ENCODE measurements around the gene ROBO2.

The ROBO2 gene

DNA sequence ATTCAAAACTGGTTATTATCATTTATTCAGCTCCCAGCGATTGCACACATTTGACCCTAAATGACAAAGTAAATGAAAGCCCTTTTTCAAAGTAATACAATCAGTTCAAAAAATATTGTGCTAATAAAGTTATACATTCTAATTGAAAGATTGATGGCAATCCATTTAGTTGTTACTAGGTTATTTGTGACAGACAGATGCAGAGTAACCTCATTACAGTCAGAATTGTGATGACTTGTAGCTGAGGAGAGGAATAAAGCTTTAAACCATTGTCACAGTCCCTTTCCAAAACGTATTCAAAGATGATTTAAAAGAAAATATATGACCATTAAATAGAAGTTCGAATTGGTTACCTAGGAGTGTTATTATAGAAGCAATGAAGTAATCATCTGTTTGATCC, 86.1 kb downstream of the ROBO2 start:
- DNase-seq: no peak

DNA sequence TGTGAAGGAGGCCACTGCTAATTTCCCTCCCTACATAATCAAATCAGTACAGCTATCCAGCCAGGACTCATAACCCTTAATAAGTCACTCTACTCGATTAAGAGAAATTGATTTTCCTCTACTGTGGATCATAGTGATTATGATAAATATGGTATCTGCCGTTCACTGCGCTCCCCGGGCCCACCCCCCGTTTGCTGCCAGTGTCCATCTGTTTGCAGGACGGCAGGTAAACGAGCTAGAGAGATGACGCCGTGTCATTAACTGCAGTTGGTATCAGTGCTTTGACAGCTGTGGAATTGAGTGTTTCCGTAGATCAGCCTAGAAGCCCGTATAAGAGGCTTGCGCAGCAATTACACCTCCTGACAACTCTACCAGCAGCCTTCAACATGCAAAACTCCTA, 94.9 kb downstream of the ROBO2 start:
- DNase-seq: no peak

DNA sequence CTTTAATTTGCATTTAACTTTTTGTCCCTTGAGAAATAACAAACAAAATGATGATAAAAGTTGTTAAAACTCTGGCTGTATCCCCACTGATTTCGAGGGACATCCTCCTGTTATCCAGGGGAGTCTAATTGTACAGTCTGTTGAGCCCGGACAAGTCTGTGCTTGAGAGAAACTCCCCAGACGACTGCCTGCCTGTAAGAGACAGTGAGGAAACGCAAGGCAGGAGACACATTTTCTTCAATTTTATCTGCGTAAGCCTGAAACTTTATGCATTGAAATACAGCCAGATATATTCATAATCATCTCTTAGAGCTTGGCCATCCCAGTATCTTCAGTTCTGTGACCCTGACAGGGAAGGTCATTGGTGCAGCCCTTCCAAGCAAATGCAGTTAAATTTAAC, 97.7 kb downstream of the ROBO2 start:
- DNase-seq: no peak

DNA sequence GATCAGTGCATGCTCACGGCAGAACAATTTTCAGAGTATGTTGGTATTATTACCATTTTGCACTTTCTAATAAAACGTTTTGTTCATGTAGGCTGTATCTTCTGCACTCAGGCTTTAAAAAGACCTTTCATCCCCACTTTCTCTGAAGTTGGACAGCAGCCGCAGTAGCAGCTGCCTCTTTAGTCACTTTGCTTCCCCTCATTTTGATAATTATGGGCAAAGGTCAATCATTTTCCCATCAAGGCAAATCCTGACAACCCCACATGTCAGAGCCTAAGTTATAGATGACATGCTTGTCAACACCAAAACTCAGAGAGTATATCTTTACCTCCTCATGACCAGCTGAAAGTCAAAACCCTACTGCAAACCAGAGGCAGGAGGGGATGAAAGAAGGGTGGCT, 99.7 kb downstream of the ROBO2 start:
- no peak for DNase-seq

DNA sequence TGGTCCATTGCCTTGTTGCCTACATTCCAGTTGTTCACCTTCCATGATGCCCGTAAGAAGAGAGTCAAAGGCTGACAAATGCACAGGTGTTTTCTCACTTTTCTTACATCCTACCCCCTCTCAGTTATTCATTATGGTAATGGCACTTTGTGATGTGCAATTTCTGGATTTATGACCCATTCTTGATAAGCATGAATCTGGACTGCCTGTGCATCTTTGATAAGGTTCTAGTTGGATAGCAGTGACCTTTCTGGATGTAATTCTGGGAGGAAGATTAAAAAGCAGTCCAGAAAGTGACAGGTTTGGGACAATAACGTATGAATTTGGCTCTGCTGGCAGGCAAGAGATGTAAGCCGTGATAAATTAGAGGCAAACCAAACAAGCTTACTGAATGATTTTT, 101.5 kb downstream of the ROBO2 start:
- DNase-seq: no peak

DNA sequence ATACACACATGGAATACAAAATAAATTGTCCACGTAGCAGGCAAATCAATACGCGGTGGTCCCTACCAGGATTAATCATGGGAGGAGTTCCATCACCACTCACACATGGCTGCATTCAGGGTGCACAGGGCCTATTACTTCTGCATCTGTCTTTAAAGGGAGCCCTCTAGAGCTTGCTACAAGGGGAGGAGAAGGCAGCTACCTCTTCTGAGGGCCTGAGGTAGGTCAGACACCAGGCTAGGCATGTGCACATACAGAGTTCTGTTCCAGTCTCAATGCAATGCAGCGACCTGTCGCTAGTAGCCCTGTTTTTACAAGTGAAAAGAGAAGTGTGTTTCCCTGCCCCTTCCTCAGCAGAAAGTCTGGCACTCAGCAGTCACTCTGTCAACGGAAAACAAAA, 102.7 kb downstream of the ROBO2 start:
- no peak for DNase-seq

DNA sequence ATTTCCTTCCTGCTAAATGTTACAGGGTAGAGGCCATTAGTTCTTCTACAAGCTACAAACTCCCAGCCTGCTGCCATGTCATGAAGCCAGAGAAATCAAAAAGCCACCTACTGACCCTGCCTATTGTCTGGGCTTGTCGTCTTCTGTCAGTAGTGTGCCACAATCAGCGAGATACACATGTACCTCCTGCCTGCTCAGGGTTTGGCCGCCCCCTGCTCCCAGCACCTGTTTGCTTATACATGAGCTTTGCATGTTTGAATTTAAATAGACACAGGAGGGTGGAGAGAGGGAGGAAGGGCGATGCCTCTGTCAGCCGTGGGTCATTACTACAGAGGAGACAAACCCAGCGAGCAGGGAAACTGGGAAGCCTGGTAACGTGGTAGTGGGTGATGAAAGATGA, 106.1 kb downstream of the ROBO2 start:
- no peak for DNase-seq

DNA sequence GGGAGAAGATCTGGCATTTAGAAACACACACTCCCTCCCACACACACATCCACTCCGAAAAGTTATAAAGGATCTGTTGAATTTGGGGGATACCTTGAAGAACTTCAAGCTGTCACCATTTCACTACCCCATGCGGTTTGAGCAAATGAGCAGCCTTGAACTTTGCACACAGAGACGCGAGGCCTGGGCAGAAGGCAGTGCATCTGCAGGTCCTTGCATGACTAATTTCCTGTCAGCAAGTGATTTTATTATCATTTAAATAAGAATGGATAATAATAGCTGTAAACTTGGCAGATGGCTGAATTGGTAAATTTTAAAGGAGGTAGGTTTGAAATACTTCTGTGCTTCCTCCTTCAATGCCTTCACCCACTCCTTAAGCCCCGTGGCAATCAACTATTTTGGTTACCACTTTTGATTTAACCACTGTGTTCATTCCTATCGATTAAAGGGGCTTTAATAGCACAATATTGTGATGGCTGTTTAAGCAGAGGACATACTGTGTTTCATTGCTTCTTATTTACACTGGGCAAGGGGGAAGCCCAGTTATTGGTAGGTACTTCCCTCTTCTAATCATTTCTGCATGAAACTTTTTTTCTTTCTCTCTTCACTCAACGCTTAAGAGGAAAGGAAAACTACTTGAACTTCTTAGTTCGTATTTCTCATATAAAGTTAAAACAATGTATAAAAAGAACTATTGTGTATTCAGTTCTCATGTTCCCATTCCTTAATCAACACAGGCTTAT, 108.1 kb downstream of the ROBO2 start:
- no peak for DNase-seq

DNA sequence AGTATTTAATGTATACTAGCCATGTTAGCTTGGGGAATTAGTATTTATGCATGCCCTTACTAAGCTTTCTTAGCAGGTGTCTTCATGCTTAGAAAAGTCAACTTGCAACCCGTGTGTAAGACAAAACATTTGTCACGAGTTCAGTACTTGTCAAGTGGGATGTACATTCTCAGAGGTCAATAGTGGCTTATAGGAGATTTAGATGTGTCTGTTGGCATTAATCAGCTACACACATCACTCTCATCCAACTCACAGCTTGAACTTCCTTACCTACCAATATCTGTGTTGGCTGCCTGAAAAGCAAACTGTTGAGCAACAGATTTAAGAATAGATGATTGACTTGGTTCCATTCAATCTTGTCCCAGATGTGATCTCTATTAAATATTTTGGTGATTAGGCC, 109.5 kb downstream of the ROBO2 start:
- no peak for DNase-seq

DNA sequence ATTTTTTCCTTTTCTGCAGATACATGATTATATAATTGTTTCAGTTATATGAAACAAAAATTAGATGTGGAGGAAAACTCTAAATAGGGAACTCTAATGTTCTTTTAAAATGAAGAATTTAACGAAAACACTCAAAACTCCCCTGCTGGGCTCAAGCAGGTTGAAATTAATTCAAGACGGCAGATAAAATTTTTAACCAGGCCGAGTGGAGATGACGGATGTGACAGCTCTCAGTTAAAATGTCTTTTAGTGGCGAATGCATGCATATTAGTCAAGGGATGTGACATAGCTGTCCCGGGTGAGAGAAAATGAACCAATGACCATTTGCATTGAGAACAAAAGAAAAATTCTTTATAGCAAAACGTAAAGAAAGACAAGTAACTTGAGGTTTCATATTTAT, 110.1 kb downstream of the ROBO2 start:
- no peak for DNase-seq

DNA sequence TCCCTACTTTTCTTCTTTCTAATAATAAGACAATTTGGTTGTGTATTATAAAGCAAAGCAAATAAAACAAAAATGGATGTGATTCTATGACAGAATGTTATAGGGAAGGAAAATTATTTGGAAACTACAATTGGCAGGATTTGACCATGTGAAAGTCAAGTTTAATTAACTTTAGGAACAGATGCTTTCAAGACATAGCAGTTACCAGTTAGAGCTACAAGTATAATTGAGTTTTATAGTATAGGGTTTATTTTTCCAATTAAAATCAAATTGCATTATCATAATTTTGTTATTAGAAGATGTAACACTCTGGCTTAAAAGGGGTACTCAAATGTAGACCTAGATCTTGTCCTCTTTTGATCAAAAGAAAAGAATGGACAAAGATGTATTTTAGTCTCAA, 110.9 kb downstream of the ROBO2 start:
- no peak for DNase-seq

DNA sequence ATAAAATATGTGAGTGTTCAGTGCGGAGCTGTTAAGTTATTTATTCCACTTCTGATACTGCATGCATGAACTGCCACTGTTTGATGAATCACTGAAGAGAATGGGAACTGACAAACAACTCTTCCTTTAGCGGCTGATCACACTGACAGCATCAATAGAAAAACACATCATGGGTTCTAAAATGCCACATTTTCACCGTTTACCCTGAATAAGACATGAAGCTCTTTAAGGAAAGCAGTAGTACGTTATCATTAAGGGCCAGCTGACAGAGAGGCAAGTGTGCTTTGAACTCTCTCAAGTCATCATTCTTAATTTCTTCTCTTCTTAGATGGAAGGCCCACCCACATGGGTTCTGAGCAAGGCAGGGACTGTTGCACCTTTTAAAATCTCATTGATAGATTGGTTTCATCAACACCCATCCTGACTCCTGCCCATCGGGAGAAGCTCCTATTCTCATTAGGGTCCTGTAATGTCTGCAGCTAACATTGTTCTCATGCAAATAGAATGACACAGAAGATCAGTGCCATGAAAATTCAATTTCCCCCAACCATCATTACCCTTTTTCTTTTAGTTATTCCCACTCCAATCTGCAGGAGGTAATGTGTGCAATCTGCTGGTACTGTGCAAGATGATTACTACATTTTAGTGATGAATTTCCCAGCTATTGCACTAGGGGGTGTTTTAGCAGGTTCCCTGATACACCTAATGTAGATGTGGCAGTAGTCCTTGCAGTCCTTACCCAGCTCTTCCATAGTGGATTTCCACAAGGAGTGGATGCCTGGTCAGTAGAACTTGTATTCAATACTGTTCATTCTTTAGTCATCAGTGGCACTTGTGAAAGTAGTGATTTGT, 119.1 kb downstream of the ROBO2 start:
- no peak for DNase-seq

DNA sequence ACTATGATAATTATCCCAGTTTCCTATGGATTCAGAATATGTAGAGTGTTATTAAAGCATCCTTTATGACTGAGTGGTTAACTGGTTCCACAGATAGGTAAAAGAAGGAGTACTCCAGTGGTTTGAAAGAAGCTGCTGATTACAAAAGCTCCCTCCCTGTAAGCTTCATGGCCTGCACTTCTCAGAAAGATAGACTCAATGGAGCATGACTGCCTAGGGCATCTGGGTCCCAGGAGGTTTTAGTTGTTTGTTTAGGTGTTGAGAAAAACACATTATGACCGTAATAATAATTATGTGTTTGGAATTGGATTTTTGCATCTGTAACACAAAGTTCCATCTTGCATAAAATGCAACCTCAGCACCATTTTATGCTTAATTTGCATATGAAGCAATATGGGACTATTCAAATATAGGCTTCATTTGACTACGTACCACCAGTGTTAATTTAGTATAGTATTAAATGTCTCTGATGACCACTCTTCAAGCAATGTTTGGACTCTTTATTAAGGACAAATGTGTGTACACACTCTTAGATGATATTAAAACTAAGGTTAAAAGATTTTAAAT, 121.1 kb downstream of the ROBO2 start:
- DNase-seq: no peak

DNA sequence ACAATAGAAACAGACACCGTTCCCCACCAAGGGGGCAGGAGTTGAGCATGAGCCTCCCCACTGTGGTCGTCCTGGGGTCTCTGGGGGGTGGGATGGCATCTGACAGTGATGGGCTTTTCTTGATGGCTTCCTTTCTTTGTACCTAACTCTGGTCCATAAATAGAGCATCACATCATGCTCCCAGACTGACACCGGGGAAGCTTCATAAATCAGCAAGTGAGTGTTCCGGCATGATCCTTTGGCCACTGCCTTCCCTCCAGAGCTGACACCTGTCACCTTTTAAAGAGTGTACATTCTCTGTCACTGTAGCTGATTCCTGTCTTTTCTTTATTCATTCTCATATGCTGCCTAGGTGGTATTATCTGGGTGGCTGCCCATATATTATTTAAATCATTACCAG, 129.9 kb downstream of the ROBO2 start:
- DNase-seq: no peak

DNA sequence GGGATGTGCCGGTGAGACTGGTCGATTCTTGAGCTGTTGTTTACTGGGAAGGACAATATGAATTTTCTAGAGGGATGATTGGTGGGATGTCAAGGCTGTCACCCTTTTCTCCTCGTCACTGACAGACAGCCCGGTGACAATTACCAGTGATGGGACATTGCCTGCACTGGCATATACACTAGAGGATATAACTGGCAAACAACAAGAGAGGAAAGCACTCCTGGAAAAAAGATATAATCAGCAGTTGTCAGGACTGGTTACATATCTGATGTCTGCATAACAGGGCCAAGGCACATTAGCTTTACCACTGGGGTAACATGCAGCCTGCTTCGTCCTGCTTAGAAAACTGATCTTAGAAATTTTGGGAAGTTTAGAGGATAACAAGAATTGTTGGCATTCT, 131.1 kb downstream of the ROBO2 start:
- DNase-seq: no peak

DNA sequence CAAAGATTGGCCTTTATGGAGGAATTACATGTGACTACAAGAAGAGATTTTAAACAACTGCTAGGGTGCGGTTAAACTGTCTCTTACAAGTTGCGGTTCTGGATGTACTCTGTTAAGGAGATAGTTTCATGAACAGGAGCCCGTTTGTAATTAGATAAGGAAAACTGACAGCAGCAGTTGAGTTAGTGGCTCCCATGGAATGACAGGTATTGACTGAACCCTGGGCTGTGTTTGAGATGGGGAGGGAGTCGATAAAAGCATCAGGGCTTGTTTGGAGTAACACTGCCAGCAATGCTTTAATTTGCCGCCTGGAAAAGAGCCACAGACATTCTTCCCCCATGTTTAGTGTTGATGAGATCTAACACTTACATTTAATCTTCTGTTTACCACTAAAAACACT, 139.9 kb downstream of the ROBO2 start:
- DNase-seq: no peak

DNA sequence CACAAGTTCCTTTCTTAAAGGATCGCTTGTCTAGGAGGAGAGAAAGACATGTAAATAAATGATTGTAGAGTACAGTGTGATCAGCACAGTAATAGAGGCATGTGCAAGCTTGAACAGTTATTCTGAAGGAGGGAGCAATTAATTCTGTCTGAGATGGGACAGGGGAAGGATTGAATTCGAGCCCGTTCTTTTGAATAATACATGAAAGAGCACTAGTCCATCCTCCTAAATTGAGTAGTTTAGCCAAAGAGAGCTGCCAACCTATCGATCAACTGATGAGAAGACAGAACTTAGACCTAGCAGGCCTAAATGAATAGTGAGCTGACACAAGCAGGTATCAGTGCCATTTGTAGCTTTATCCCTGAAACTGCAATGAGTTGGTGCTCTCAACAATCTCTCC, 142.4 kb downstream of the ROBO2 start:
- DNase-seq: no peak

DNA sequence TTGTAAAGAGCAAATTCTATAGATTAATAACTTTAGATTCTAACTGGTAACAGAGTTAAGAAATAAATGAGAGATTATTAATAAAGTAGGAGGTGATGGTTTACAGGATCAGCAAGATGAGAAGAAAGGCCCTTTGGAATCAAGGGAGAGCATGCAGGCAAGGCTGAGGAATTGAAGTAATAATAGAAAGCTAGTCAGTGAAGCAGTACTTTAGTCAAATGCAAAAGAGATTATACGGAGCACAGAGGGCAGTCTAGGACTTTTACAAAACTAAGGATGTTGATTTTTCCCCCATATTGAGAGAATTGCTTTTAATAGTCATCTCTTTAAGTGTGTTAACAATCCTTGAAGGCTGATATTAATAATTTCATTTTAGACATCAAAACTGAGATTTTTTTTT, 146.4 kb downstream of the ROBO2 start:
- DNase-seq: no peak

DNA sequence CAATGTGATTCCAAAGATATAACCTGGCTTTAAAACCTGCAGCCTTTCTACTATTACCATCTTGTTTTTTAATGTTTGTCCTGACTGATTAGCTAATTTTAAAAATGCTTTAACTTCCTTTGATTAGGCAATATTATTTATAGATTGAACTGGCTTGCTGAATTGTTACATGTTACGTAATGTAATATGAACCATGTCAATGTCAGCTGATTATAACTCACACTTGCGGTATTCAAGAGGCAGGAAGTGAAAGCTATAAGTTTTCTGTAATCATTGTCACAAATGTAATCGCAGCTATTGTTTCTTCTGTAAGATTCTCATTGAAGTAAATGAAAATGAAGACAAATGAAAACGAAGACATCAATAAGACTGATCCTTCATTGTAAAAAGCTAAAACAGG, 146.8 kb downstream of the ROBO2 start:
- no peak for DNase-seq

DNA sequence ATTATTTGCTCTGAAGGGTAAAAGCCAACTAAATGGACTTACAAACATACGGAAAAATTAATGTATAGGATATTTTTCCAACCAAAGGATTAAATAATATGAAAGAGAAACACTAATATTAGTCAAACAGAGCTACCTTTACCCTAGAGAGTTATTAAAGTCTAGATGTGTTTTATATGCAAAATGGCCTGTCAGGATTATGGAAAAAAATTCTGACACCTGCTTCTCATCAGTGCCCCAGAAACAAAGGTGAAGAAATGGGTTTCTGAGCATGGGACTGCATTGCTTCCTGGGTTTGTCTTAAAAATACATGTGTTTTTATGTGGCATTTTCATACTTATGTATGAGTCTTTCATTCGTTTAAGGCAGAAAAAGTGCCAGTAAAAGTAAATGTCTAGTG, 148.3 kb downstream of the ROBO2 start:
- DNase-seq: no peak

DNA sequence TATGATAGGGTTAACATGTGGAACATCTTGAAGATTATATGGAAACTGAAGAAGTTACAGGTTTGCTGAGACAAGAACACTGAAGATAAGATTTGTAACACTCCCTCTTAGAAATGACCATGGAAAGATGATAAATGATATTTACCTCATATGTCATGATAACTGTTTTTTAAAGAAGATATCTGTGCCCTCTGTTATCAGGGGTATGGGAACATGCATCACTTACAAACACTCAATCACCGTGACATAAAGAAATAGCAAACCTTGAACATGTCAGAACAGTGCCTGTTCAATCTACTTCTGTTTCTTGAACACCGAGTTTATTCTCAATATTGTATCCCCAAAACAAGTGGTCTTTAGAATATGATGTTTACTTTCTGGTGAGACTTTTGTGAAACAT, 149.4 kb downstream of the ROBO2 start:
- no peak for DNase-seq

DNA sequence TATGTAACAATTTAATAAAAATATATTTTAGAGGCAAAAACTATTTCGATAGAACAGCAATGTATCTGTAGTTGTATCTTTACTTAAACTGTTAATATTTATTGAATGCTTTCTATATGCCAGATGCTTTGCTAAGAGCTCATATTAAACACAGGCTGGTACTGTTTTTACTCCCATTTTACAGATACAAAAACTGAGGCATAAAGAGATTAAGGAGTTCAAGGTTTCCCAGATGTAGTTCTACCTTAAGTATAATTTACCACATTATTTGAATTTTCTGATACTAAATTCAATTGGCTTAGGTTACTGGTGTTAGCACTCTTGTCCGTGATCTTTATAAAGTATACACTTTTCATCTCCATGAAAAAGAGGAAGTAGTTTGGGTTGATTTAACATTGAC, 149.8 kb downstream of the ROBO2 start:
- no peak for DNase-seq

DNA sequence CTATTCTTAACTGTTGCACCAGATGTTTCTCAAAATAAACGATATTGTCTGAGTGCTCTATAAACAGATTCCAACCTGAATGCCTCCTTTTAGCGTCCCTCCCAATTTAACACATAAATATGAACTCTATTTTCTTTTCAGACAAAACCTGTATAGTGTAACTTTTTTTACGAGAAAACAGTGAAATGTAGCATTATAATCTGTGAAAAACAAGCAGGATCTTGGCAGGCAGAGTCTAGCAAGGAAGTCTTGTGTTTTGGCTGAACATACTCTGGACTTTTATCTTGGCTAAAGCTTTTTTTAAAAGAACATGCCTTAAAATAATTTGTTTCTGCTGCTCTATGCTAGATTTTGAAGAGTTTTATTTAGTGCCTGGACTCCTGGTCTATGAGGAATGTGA, 150.5 kb downstream of the ROBO2 start:
- DNase-seq: no peak

DNA sequence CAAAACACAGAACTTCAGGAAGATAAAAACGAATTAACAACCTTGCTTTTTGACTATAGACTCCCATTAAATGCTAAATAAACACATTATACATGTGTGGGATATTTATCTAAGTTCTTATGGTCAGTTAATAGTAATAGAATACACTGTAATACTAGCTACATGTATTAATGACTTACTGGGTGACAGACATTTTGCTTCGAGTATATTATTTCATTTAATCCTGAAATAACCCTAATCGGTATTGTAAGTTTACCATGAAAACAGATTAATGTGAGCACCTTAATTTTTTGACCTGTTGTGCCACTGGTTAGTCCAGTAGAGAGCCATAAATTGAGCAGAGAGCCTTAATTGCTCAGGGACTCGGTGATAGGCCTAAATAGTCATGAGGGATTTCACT, 151.1 kb downstream of the ROBO2 start:
- DNase-seq: no peak

Data from activated T-cell treated with anti-CD3 and anti-CD28 coated beads for 4 hours (primary cell).